ENCODE results near the gene IGSF9B. TPM values are rescaled to one million over a fixed set of nuclear protein-coding genes. Genes with fewer than 3 reads are reported as not detected.

The IGSF9B gene
- polyA plus RNA-seq, 2 donors, result 0.93 to 5.5 TPM

- Histone ChIP-seq H3K4me3 (ENCODE audit: low read depth in 1 of 2, low read length in 2 of 2) (no peak overlapping the region), H3K27ac (ENCODE audit: low read depth in 2 of 2, low read length in 1 of 2) (no peak overlapping the region), H3K36me3 (ENCODE audit: control insufficient read depth in 2 of 2, insufficient read depth in 2 of 2, low read length in 1 of 2) (no peaks in the 10 kb centered on the region), H3K9me3 (ENCODE audit: control insufficient read depth in 2 of 2, insufficient read depth in 1 of 2, low read depth in 1 of 2, low read length in 1 of 2) (no peaks in the 10 kb centered on the region), H3K27me3 (ENCODE audit: control insufficient read depth in 1 of 2, insufficient read depth in 2 of 2, low read length in 2 of 2) (peaks cover 0 to 3% of the 10 kb centered on the region in 2 donors), H3K4me1 (ENCODE audit: control insufficient read depth in 2 of 2, insufficient read depth in 2 of 2, low read length in 1 of 2) (no peaks in the 10 kb centered on the region)
- 77 to 81% methylated on average over 7 of the region's 7 CpGs for WGBS, 2 donors
Observed at GRCh38 chr11:133975488-133975849, 18.7 kb upstream of the IGSF9B start.

GRCh38 chr11:133974836-133975487 is 18.2 kb upstream of the IGSF9B start:
- Histone ChIP-seq H3K27ac (ENCODE audit: low read depth in 2 of 2, low read length in 1 of 2) (no peak overlapping the region), H3K27me3 (ENCODE audit: control insufficient read depth in 1 of 2, insufficient read depth in 2 of 2, low read length in 2 of 2) (peaks cover 0 to 3% of the 10 kb centered on the region in 2 donors), H3K4me3 (ENCODE audit: low read depth in 1 of 2, low read length in 2 of 2) (no peak overlapping the region), H3K4me1 (ENCODE audit: control insufficient read depth in 2 of 2, insufficient read depth in 2 of 2, low read length in 1 of 2) (no peaks in the 10 kb centered on the region), H3K36me3 (ENCODE audit: control insufficient read depth in 2 of 2, insufficient read depth in 2 of 2, low read length in 1 of 2) (no peaks in the 10 kb centered on the region), H3K9me3 (ENCODE audit: control insufficient read depth in 2 of 2, insufficient read depth in 1 of 2, low read depth in 1 of 2, low read length in 1 of 2) (no peaks in the 10 kb centered on the region)
- 75% methylated on average over 14 of the region's 14 CpGs for WGBS, 2 donors

GRCh38 chr11:133971881-133972280 is 15.1 kb upstream of the IGSF9B start:
- no peaks in the 10 kb centered on the region for H3K9me3 ChIP-seq (ENCODE audit: control insufficient read depth in 2 of 2, insufficient read depth in 1 of 2, low read depth in 1 of 2, low read length in 1 of 2)
- no peak overlapping the region for H3K27ac ChIP-seq (ENCODE audit: low read depth in 2 of 2, low read length in 1 of 2)
- H3K4me3 ChIP-seq (ENCODE audit: low read depth in 1 of 2, low read length in 2 of 2), result no peak overlapping the region
- peaks cover 0 to 10% of the 10 kb centered on the region in 2 donors for H3K4me1 ChIP-seq (ENCODE audit: control insufficient read depth in 2 of 2, insufficient read depth in 2 of 2, low read length in 1 of 2)
- peaks cover 0 to 3% of the 10 kb centered on the region in 2 donors for H3K27me3 ChIP-seq (ENCODE audit: control insufficient read depth in 1 of 2, insufficient read depth in 2 of 2, low read length in 2 of 2)
- no peaks in the 10 kb centered on the region for H3K36me3 ChIP-seq (ENCODE audit: control insufficient read depth in 2 of 2, insufficient read depth in 2 of 2, low read length in 1 of 2)
- 76 to 77% methylated on average over 11 of the region's 11 CpGs for WGBS, 2 donors

- Histone ChIP-seq H3K27me3 (ENCODE audit: control insufficient read depth in 1 of 2, insufficient read depth in 2 of 2, low read length in 2 of 2) (no peaks in the 10 kb centered on the region), H3K4me1 (ENCODE audit: control insufficient read depth in 2 of 2, insufficient read depth in 2 of 2, low read length in 1 of 2) (peaks cover 2 to 10% of the 10 kb centered on the region in 2 donors), H3K27ac (ENCODE audit: low read depth in 2 of 2, low read length in 1 of 2) (no peak overlapping the region), H3K36me3 (ENCODE audit: control insufficient read depth in 2 of 2, insufficient read depth in 2 of 2, low read length in 1 of 2) (no peaks in the 10 kb centered on the region), H3K4me3 (ENCODE audit: low read depth in 1 of 2, low read length in 2 of 2) (no peak overlapping the region), H3K9me3 (ENCODE audit: control insufficient read depth in 2 of 2, insufficient read depth in 1 of 2, low read depth in 1 of 2, low read length in 1 of 2) (no peaks in the 10 kb centered on the region)
- WGBS, 2 donors, result 78 to 83% methylated on average over 11 of the region's 11 CpGs
Observed at GRCh38 chr11:133969112-133969511, 12.3 kb upstream of the IGSF9B start.

- Histone ChIP-seq H3K36me3 (ENCODE audit: control insufficient read depth in 2 of 2, insufficient read depth in 2 of 2, low read length in 1 of 2) (no peaks in the 10 kb centered on the region), H3K4me1 (ENCODE audit: control insufficient read depth in 2 of 2, insufficient read depth in 2 of 2, low read length in 1 of 2) (peaks cover 2 to 10% of the 10 kb centered on the region in 2 donors), H3K27ac (ENCODE audit: low read depth in 2 of 2, low read length in 1 of 2) (no peak overlapping the region), H3K9me3 (ENCODE audit: control insufficient read depth in 2 of 2, insufficient read depth in 1 of 2, low read depth in 1 of 2, low read length in 1 of 2) (no peaks in the 10 kb centered on the region), H3K27me3 (ENCODE audit: control insufficient read depth in 1 of 2, insufficient read depth in 2 of 2, low read length in 2 of 2) (no peaks in the 10 kb centered on the region), H3K4me3 (ENCODE audit: low read depth in 1 of 2, low read length in 2 of 2) (no peak overlapping the region)
- 46 to 51% methylated on average over 6 of the region's 6 CpGs for WGBS, 2 donors
Observed at GRCh38 chr11:133968300-133968699, 11.5 kb upstream of the IGSF9B start.

- Histone ChIP-seq H3K4me1 (ENCODE audit: control insufficient read depth in 2 of 2, insufficient read depth in 2 of 2, low read length in 1 of 2) (peaks cover 2 to 10% of the 10 kb centered on the region in 2 donors), H3K27ac (ENCODE audit: low read depth in 2 of 2, low read length in 1 of 2) (no peak overlapping the region), H3K36me3 (ENCODE audit: control insufficient read depth in 2 of 2, insufficient read depth in 2 of 2, low read length in 1 of 2) (no peaks in the 10 kb centered on the region), H3K9me3 (ENCODE audit: control insufficient read depth in 2 of 2, insufficient read depth in 1 of 2, low read depth in 1 of 2, low read length in 1 of 2) (no peaks in the 10 kb centered on the region), H3K4me3 (ENCODE audit: low read depth in 1 of 2, low read length in 2 of 2) (peak overlapping the region in 1 of 2 donors; percentile 19), H3K27me3 (ENCODE audit: control insufficient read depth in 1 of 2, insufficient read depth in 2 of 2, low read length in 2 of 2) (no peaks in the 10 kb centered on the region)
- 74 to 77% methylated on average over 28 of the region's 28 CpGs for WGBS, 2 donors
Observed at GRCh38 chr11:133967599-133968238, 11.0 kb upstream of the IGSF9B start.

- no peaks in the 10 kb centered on the region for H3K9me3 ChIP-seq (ENCODE audit: control insufficient read depth in 2 of 2, insufficient read depth in 1 of 2, low read depth in 1 of 2, low read length in 1 of 2)
- 38% methylated on average over 43 of the region's 43 CpGs for WGBS, 2 donors
- H3K27ac ChIP-seq (ENCODE audit: low read depth in 2 of 2, low read length in 1 of 2), result no peak overlapping the region
- no peaks in the 10 kb centered on the region for H3K36me3 ChIP-seq (ENCODE audit: control insufficient read depth in 2 of 2, insufficient read depth in 2 of 2, low read length in 1 of 2)
- no peaks in the 10 kb centered on the region for H3K27me3 ChIP-seq (ENCODE audit: control insufficient read depth in 1 of 2, insufficient read depth in 2 of 2, low read length in 2 of 2)
- H3K4me1 ChIP-seq (ENCODE audit: control insufficient read depth in 2 of 2, insufficient read depth in 2 of 2, low read length in 1 of 2), result peaks cover 2 to 10% of the 10 kb centered on the region in 2 donors
- H3K4me3 ChIP-seq (ENCODE audit: low read depth in 1 of 2, low read length in 2 of 2), result peak overlapping the region in 1 of 2 donors; percentile 19
Observed at GRCh38 chr11:133966921-133967598, 10.3 kb upstream of the IGSF9B start.

GRCh38 chr11:133966172-133966651 is 9.4 kb upstream of the IGSF9B start:
- Histone ChIP-seq H3K4me3 (ENCODE audit: low read depth in 1 of 2, low read length in 2 of 2) (no peak overlapping the region), H3K27ac (ENCODE audit: low read depth in 2 of 2, low read length in 1 of 2) (peak overlapping the region in 1 of 2 donors; percentile 13), H3K9me3 (ENCODE audit: control insufficient read depth in 2 of 2, insufficient read depth in 1 of 2, low read depth in 1 of 2, low read length in 1 of 2) (no peaks in the 10 kb centered on the region), H3K4me1 (ENCODE audit: control insufficient read depth in 2 of 2, insufficient read depth in 2 of 2, low read length in 1 of 2) (peaks cover 2 to 10% of the 10 kb centered on the region in 2 donors), H3K27me3 (ENCODE audit: control insufficient read depth in 1 of 2, insufficient read depth in 2 of 2, low read length in 2 of 2) (no peaks in the 10 kb centered on the region), H3K36me3 (ENCODE audit: control insufficient read depth in 2 of 2, insufficient read depth in 2 of 2, low read length in 1 of 2) (no peaks in the 10 kb centered on the region)
- WGBS, 2 donors, result 64 to 65% methylated on average over 7 of the region's 7 CpGs

GRCh38 chr11:133965031-133965601 is 8.3 kb upstream of the IGSF9B start:
- WGBS, 2 donors, result 50 to 60% methylated on average over 10 of the region's 10 CpGs
- Histone ChIP-seq H3K27ac (ENCODE audit: low read depth in 2 of 2, low read length in 1 of 2) (peak overlapping the region in 1 of 2 donors; percentile 44), H3K36me3 (ENCODE audit: control insufficient read depth in 2 of 2, insufficient read depth in 2 of 2, low read length in 1 of 2) (no peaks in the 10 kb centered on the region)

More at GRCh38 chr11:133965031-133965601, 8.3 kb upstream of the IGSF9B start:
- H3K27me3 ChIP-seq (ENCODE audit: control insufficient read depth in 1 of 2, insufficient read depth in 2 of 2, low read length in 2 of 2), result no peaks in the 10 kb centered on the region
- H3K4me3 ChIP-seq (ENCODE audit: low read depth in 1 of 2, low read length in 2 of 2), result no peak overlapping the region
- H3K4me1 ChIP-seq (ENCODE audit: control insufficient read depth in 2 of 2, insufficient read depth in 2 of 2, low read length in 1 of 2), result peaks cover 2 to 10% of the 10 kb centered on the region in 2 donors
- H3K9me3 ChIP-seq (ENCODE audit: control insufficient read depth in 2 of 2, insufficient read depth in 1 of 2, low read depth in 1 of 2, low read length in 1 of 2), result no peaks in the 10 kb centered on the region
